Measurements from ENCODE around the gene RINL. TPM values are rescaled to one million over a fixed set of nuclear protein-coding genes. Genes with fewer than 3 reads are reported as not detected.

The RINL gene
- total RNA-seq, 2 experiments from 2014 or later: 58.9 to 63.5 TPM

DNA sequence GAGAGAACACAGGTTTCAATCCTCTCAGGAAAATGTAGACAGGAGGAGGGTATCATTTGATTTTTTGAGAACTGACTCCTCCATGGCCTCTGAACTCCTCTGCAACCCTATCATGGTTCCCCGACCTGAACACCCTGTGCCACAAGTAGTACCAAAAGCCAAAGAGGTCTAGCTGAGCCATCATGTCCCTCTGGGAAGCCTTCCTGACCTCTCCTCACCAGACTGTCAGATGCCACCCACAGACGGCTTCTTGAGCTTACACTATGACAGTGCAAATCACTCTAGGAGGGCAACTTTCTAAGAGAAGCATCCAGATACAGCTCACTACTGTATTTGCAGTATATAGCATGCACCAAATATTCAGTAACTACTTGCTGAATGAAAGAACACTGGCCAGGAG is 32.0 kb downstream of the RINL start:
- ChIA-PET POLR2A (interaction anchor here (0.5 to 4.2 kb wide), 6 partner anchors 11 to 216 kb away, joined by 3 to 27 read pairs (median 4); partner anchors contain the start of genes ECH1 and RINL), CTCF (interaction anchor here (1.1 to 1.4 kb wide), 2 partner anchors 12 to 84 kb away, joined by 3 to 5 read pairs; partner anchors contain the start of genes MRPS12 and SARS2)
- no peak for ATAC-seq
- Mint-ChIP-seq H3K4me3 (no peak overlapping the region), H3K9me3 (ENCODE audit: insufficient read depth) (no peaks in the 10 kb centered on the region), H3K4me1 (ENCODE audit: low read depth) (peaks cover 80% of the 10 kb centered on the region), H3K27ac (no peak overlapping the region), H3K27me3 (ENCODE audit: low read depth) (no peaks in the 10 kb centered on the region), H3K36me3 (ENCODE audit: low read depth) (peaks cover 73% of the 10 kb centered on the region)
- DNase-seq: no peak

GRCh38 chr19:38845374-38846024 is 32.6 kb downstream of the RINL start:
- Mint-ChIP-seq H3K27ac (peak overlapping the region; percentile 78), H3K9me3 (ENCODE audit: insufficient read depth) (no peaks in the 10 kb centered on the region), H3K4me3 (no peak overlapping the region), H3K36me3 (ENCODE audit: low read depth) (peaks cover 79% of the 10 kb centered on the region), H3K4me1 (ENCODE audit: low read depth) (peaks cover 80% of the 10 kb centered on the region), H3K27me3 (ENCODE audit: low read depth) (no peaks in the 10 kb centered on the region)
- POLR2A ChIA-PET: interaction anchor here (0.6 to 4.2 kb wide), 5 partner anchors 11 to 216 kb away, joined by 3 to 27 read pairs (median 5); partner anchors contain the start of genes ECH1 and RINL
- ATAC-seq (no peak), DNase-seq (no peak)
- CTCF ChIA-PET: interaction anchor here (1.1 to 1.4 kb wide), 2 partner anchors 11 to 85 kb away, joined by 3 to 5 read pairs; partner anchors contain the start of genes MRPS12 and SARS2

DNA sequence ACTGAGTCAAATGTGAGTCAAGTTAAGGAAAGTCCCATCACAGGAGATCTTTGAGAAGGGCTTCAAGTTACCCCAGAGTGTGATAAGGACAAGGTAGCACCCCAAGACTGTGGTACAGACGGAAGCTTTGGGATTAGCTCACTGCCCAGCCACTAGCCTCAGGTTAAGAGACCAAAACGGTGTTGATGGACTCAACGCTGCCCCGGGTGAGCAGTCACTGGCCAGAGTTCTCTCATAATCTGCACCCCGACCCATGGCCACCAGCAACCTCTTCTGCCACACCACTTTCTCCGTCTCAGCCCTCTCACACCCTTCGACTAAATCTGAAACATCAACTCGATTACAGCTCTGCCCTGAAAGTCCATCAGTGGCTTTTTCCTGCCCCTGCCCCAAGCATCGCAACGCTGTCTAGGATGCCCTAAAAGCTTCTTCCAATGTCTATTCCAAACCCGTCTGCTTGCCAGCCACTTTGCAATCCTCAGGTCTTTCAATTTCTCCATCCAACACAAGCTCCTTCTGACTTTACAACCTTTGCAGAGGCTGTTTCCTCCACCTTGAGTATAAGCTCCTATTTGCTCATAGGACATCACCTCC is 33.9 kb downstream of the RINL start:
- Mint-ChIP-seq H3K4me3 (no peak overlapping the region), H3K27me3 (ENCODE audit: low read depth) (no peaks in the 10 kb centered on the region), H3K9me3 (ENCODE audit: insufficient read depth) (no peaks in the 10 kb centered on the region), H3K4me1 (ENCODE audit: low read depth) (peaks cover 90% of the 10 kb centered on the region), H3K27ac (peak overlapping the region; percentile 90), H3K36me3 (ENCODE audit: low read depth) (peaks cover 91% of the 10 kb centered on the region)
- DNase-seq (no peak), ATAC-seq (no peak)
- ChIA-PET CTCF (interaction anchor here (1.0 to 1.2 kb wide), 2 partner anchors 12 to 87 kb away, joined by 4 to 5 read pairs; partner anchors contain the start of genes ECH1, MRPS12 and SARS2), POLR2A (interaction anchor here (0.7 to 1.3 kb wide), 3 partner anchors 9 to 33 kb away, joined by 3 to 4 read pairs (median 3); partner anchors contain the start of gene RINL)

- H3K27ac Mint-ChIP-seq: peak overlapping the region; percentile 90
- no peak for DNase-seq
- peaks cover 91% of the 10 kb centered on the region for H3K36me3 Mint-ChIP-seq (ENCODE audit: low read depth)
- no peaks in the 10 kb centered on the region for H3K9me3 Mint-ChIP-seq (ENCODE audit: insufficient read depth)
- H3K27me3 Mint-ChIP-seq (ENCODE audit: low read depth): no peaks in the 10 kb centered on the region
- peaks cover 88% of the 10 kb centered on the region for H3K4me1 Mint-ChIP-seq (ENCODE audit: low read depth)
- ChIA-PET POLR2A (interaction anchor here (1.3 kb wide), 2 partner anchors 12 to 33 kb away, joined by 3 to 9 read pairs; partner anchors contain the start of gene ECH1), CTCF (interaction anchor here (1.3 kb wide), 1 partner anchor 440 kb away, joined by 4 read pairs; the partner anchor contains the start of gene FAM98C)
- ATAC-seq: no peak
- H3K4me3 Mint-ChIP-seq: peak overlapping the region; percentile 53
These were observed 34.8 kb downstream of the RINL start for GRCh38 chr19:38843175-38843758.

DNA sequence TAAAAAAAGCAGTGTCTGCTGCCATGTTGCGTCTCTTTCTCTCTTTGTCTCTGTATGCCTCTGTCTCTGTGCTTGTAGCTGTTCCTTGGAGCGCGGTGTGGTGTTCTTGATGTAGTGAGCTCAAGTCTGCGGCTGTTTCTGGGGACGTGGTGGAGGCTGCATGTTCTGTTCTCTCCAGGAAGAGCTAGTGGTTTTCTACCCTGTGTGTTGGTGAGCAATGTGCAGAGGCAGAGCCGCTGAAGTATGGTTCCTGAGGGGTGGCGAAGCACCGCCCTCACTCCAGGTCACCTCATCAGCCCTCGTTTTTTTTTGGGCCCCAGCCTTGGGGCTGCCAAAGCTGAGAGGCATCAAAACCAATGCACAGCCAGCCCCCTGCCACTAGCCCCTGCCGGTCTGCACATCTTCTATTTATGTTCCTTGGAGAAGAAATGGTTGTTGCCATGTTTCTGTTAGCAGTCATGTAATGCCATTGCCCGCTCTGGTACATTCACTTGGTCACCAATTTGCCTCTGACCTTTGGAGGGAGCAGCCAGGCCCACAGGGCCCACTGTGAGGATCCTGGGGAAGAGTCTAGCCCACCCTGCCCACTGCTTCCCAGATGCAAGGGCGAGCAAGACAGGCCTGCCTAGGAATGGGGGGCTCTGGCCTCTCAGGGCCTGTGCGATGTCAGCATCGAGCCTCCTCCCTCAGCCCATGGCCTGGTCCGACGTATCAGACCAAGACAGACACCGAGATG is 35.5 kb downstream of the RINL start:
- CTCF ChIA-PET: interaction anchor here (0.6 to 1.4 kb wide), 14 partner anchors 11 to 440 kb away, joined by 3 to 15 read pairs (median 4); partner anchors contain the start of genes ACTN4, ECH1, FAM98C and MRPS12
- peak overlapping the region; percentile 90 for H3K27ac Mint-ChIP-seq
- peaks cover 91% of the 10 kb centered on the region for H3K36me3 Mint-ChIP-seq (ENCODE audit: low read depth)
- POLR2A ChIA-PET: interaction anchor here (0.6 to 1.6 kb wide), 10 partner anchors 8 to 195 kb away, joined by 3 to 13 read pairs (median 5); partner anchors contain the start of genes ACTN4, ECH1 and RINL
- no peaks in the 10 kb centered on the region for H3K27me3 Mint-ChIP-seq (ENCODE audit: low read depth)
- peak overlapping the region; percentile 65 for H3K4me3 Mint-ChIP-seq
- peak; percentile 87 for ATAC-seq
- H3K4me1 Mint-ChIP-seq (ENCODE audit: low read depth): peaks cover 81% of the 10 kb centered on the region
- DNase-seq: peak; percentile 89
- H3K9me3 Mint-ChIP-seq (ENCODE audit: insufficient read depth): no peaks in the 10 kb centered on the region

GRCh38 chr19:38841787-38842438 is 36.2 kb downstream of the RINL start:
- Mint-ChIP-seq H3K4me3 (peak overlapping the region; percentile 65), H3K27ac (peak overlapping the region; percentile 90), H3K4me1 (ENCODE audit: low read depth) (peaks cover 76% of the 10 kb centered on the region), H3K27me3 (ENCODE audit: low read depth) (no peaks in the 10 kb centered on the region), H3K9me3 (ENCODE audit: insufficient read depth) (no peaks in the 10 kb centered on the region), H3K36me3 (ENCODE audit: low read depth) (peaks cover 91% of the 10 kb centered on the region)
- DNase-seq (peak; percentile 53), ATAC-seq (peak; percentile 46)
- CTCF ChIA-PET: interaction anchor here (0.6 to 1.4 kb wide), 15 partner anchors 10 to 439 kb away, joined by 3 to 15 read pairs (median 4); partner anchors contain the start of genes ACTN4, ECH1, FAM98C and MRPS12
- POLR2A ChIA-PET: interaction anchor here (0.6 to 1.6 kb wide), 10 partner anchors 8 to 195 kb away, joined by 3 to 13 read pairs (median 5); partner anchors contain the start of genes ACTN4, ECH1 and RINL

DNA sequence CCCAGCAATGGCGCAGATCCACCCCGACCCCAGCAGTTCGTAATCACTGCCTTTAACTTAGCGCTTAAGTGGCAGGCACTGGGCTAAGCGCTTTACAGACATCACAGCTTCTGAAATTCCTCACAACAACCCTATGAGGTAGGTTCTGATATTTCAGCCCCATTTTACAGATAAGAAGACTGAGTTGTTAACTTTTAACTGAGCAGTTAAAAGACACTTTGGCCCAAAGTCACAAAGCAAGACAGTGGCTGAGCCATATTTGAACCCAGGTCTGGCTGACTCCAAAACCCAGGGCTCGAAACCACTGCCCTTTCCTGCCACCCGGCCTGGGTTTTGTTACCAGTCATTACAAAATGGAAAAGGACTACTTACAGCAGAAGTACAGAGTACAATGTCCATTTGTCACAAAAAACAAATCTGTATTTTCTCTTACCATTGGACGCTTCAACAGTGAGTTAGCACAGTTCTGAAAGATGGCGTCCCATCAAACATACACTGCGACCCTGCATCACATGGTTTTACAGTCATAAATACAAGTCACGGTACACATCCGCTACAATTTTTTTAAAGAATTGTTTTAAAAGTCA is 36.8 kb downstream of the RINL start:
- Mint-ChIP-seq H3K27ac (peak overlapping the region; percentile 72), H3K9me3 (ENCODE audit: insufficient read depth) (no peaks in the 10 kb centered on the region), H3K4me1 (ENCODE audit: low read depth) (peaks cover 73% of the 10 kb centered on the region), H3K27me3 (ENCODE audit: low read depth) (no peaks in the 10 kb centered on the region), H3K4me3 (peak overlapping the region; percentile 65), H3K36me3 (ENCODE audit: low read depth) (peaks cover 92% of the 10 kb centered on the region)
- ChIA-PET CTCF (interaction anchor here (0.6 to 1.4 kb wide), 3 partner anchors 10 to 89 kb away, joined by 3 to 12 read pairs (median 5); partner anchors contain the start of genes ECH1, MRPS12 and SARS2), POLR2A (interaction anchor here (1.1 to 1.6 kb wide), 2 partner anchors 7 to 9 kb away, joined by 3 read pairs; partner anchors contain the start of gene ECH1)
- DNase-seq (no peak), ATAC-seq (no peak)

- peak overlapping the region; percentile 47 for H3K4me3 Mint-ChIP-seq
These were observed 37.5 kb downstream of the RINL start for GRCh38 chr19:38840583-38840968.

DNA sequence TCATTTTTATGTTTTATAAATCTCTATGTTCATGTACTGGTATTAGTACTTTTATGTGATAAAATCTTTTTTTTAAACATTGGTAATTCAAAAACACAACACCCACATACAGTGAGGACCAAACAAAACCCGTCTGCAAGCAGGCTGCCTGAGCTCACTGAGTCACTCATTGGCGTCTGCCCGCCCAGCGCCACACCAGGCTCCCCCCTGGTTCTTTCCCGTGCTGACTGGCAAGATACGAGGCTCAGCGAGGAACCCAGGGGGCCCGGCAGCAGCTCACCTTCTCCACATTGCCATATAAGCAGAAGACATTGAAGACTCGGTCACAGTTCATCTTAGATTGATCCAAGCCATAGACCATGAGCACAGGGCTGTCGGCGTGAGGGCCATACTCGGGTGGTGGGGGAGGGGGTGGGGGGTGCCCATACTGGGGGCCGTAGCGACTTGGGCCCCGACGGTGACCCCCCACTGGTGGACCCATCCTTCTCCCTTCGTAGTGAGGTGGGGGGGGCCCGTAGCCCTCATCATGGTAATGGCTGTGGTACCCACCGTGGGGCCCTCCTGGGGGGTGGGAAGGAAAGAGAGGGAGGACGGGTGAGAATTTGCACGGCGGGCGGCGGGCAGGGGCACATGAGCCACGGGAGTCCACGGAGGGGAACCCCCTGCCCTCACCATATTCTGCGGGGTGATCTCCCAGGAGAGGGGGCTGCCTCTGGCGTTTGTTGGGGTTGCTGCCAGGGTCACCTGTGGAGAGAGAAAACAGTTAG is 38.1 kb downstream of the RINL start:
- peaks cover 63% of the 10 kb centered on the region for H3K4me1 Mint-ChIP-seq (ENCODE audit: low read depth)
- ATAC-seq: no peak
- H3K9me3 Mint-ChIP-seq (ENCODE audit: insufficient read depth): no peaks in the 10 kb centered on the region
- no peak overlapping the region for H3K4me3 Mint-ChIP-seq
- H3K27ac Mint-ChIP-seq: peak overlapping the region; percentile 25
- H3K36me3 Mint-ChIP-seq (ENCODE audit: low read depth): peaks cover 91% of the 10 kb centered on the region
- no peak for DNase-seq
- POLR2A ChIA-PET: interaction anchor here (3.1 kb wide), 1 partner anchor 9 kb away, joined by 14 read pairs; the partner anchor contains the start of gene HNRNPL
- CTCF ChIA-PET: interaction anchor here (1.4 kb wide), 1 partner anchor 9 kb away, joined by 5 read pairs; the partner anchor contains the start of gene ECH1
- H3K27me3 Mint-ChIP-seq (ENCODE audit: low read depth): no peaks in the 10 kb centered on the region

More at GRCh38 chr19:38840583-38840968, 37.5 kb downstream of the RINL start:
- ChIA-PET CTCF (interaction anchor here (1.4 kb wide), 1 partner anchor 9 kb away, joined by 5 read pairs; the partner anchor contains the start of gene ECH1), POLR2A (interaction anchor here (1.1 to 3.1 kb wide), 2 partner anchors 9 kb away, joined by 3 to 14 read pairs; partner anchors contain the start of genes ECH1 and HNRNPL)
- Mint-ChIP-seq H3K36me3 (ENCODE audit: low read depth) (peaks cover 91% of the 10 kb centered on the region), H3K4me1 (ENCODE audit: low read depth) (peaks cover 66% of the 10 kb centered on the region), H3K27me3 (ENCODE audit: low read depth) (no peaks in the 10 kb centered on the region), H3K9me3 (ENCODE audit: insufficient read depth) (no peaks in the 10 kb centered on the region), H3K27ac (peak overlapping the region; percentile 72)
- ATAC-seq: no peak
- DNase-seq: no peak
